PC-9 (cell line): ENCODE data around the gene CDK9. TPM values are rescaled to one million over a fixed set of nuclear protein-coding genes. Genes with fewer than 3 reads are reported as not detected.

ENCODE experiments used
- BruUV-seq: library from RNA; stranded (reverse); fragments of 400-500 nt; replicated peaks from 2 replicates; lab custom pipeline; 2021; lab: Mats Ljungman, UMichigan
- CTCF ChIA-PET: fragments of 300-600 bp; sonication (Branson Sonifier 250); formaldehyde crosslinking; loops from one replicate; lab custom pipeline; 2022; ENCODE audit warnings: antibody characterized with exemption; lab: Charles Lee
- POLR2A ChIA-PET: fragments of 300-600 bp; sonication (Branson Sonifier 250); formaldehyde crosslinking; loops from one replicate; lab custom pipeline; 2022; ENCODE audit warnings: antibody characterized with exemption; ENCODE audit not compliant: unreplicated experiment; lab: Charles Lee
- DNase-seq, 2 experiments: peaks; one replicate each; pipeline versions ENCODE4 v3.0.0 to v3.0.0-alpha.2; 2015 to 2022; ENCODE audit warnings: mixed read lengths in 1 of 2
- H2AFZ ChIP-seq: fragments of 200-600 bp; sonication (generic); 2 replicates; pipeline ENCODE4 v1.8.1; 2017; ENCODE audit warnings: antibody characterized with exemption
- H3F3A ChIP-seq: fragments of 200-600 bp; sonication (generic); 2 replicates; pipeline ENCODE4 v1.8.1; 2017; ENCODE audit warnings: antibody characterized with exemption, mild to moderate bottlenecking, low read depth; ENCODE audit not compliant: insufficient read depth
- H3K27ac ChIP-seq: fragments of 200-600 bp; sonication (generic); 2 replicates; pipeline ENCODE4 v1.6.1; 2016; ENCODE audit warnings: mixed run types
- H3K27me3 ChIP-seq: fragments of 200-600 bp; sonication (generic); 2 replicates; pipeline ENCODE4 v1.6.1; 2016; ENCODE audit warnings: low read depth, mixed run types; ENCODE audit not compliant: insufficient read depth
- H3K36me3 ChIP-seq: fragments of 200-600 bp; sonication (generic); 2 replicates; pipeline ENCODE4 v1.6.1; 2016; ENCODE audit warnings: low read depth, mixed run types
- H3K4me1 ChIP-seq: fragments of 200-600 bp; sonication (generic); replicated peaks from 2 replicates; pipeline ENCODE4 v1.6.1; 2016; ENCODE audit warnings: mixed run types; ENCODE audit not compliant: insufficient read depth
- H3K4me2 ChIP-seq: fragments of 200-600 bp; sonication (generic); 2 replicates; pipeline ENCODE4 v1.6.1; 2017; ENCODE audit warnings: mixed run types
- H3K4me3 ChIP-seq: fragments of 200-600 bp; sonication (generic); 2 replicates; pipeline ENCODE4 v1.6.1; 2016; ENCODE audit warnings: mixed run types
- H3K79me2 ChIP-seq: fragments of 200-600 bp; sonication (generic); 2 replicates; pipeline ENCODE4 v1.6.1; 2017; ENCODE audit warnings: low read depth, mixed run types
- H3K9me2 ChIP-seq: fragments of 200-600 bp; sonication (generic); 2 replicates; pipeline ENCODE4 v1.8.1; 2017; ENCODE audit warnings: mild to moderate bottlenecking; ENCODE audit not compliant: insufficient read depth
- H3K9me3 ChIP-seq: fragments of 200-600 bp; sonication (generic); 2 replicates; pipeline ENCODE4 v1.8.1; 2016; ENCODE audit warnings: low read depth; ENCODE audit not compliant: insufficient read depth
- H4K20me1 ChIP-seq: fragments of 200-600 bp; sonication (generic); 2 replicates; pipeline ENCODE4 v1.8.1; 2017; ENCODE audit not compliant: insufficient read depth
- CTCF ChIP-seq: fragments of 200-600 bp; sonication (generic); conservative IDR thresholded peaks from 2 replicates; pipeline ENCODE4 v1.6.1; 2017; ENCODE audit warnings: mixed run types, antibody characterized with exemption, mild to moderate bottlenecking, moderate library complexity
- EZH2 ChIP-seq: fragments of 200-600 bp; sonication (generic); IDR thresholded peaks from 2 replicates; pipeline ENCODE4 v1.8.0; 2017; ENCODE audit warnings: antibody characterized with exemption, low read depth
- intact Hi-C: fragments of 100-400 bp; cut with micrococcal nuclease; formaldehyde crosslinking; loops from one replicate; pipeline ENCODE4 v1.10.0; 2022; ENCODE audit not compliant: unreplicated experiment
- total RNA-seq: library from RNA; stranded (reverse); gene quantifications from 2 replicates; pipeline ENCODE4 v1.2.3, GENCODE V29; 2021

CDK9 gene
- total RNA-seq, 1 experiment from 2014 or later: 93.8 TPM

GRCh38 chr9:127817881-127818434 lies 32.1 kb downstream of the CDK9 start:
- Histone ChIP-seq H3K36me3 (0 out of 2 replicates have a peak, but pooled peaks cover under 1% of the 10 kb centered on the region), H3K27ac (no peak overlapping the region), H3K79me2 (no peaks in the 10 kb centered on the region), H4K20me1 (0 out of 2 replicates have a peak, but pooled peaks cover 1% of the 10 kb centered on the region), H3K4me1 (no peaks in the 10 kb centered on the region), H3K27me3 (no peaks in the 10 kb centered on the region), H3K9me2 (no peaks in the 10 kb centered on the region), H3F3A (peaks cover 20% of the 10 kb centered on the region; the same call in 1 of the 2 replicates), H3K9me3 (no peaks in the 10 kb centered on the region), H3K4me2 (no peak overlapping the region), H3K4me3 (no peak overlapping the region), H2AFZ (no peak overlapping the region)
- ChIA-PET POLR2A (interaction anchor here (0.7 to 0.9 kb wide), 2 partner anchors 17 to 257 kb away, joined by 4 to 5 read pairs; no protein-coding TSS in a partner anchor), CTCF (no interaction called here)
- BruUV-seq: no TSS peak
- no peak for TF ChIP-seq EZH2
- TF ChIP-seq CTCF: no peak
- no peak for DNase-seq
- intact Hi-C loops: no loop called here

- ChIA-PET CTCF (no interaction called here), POLR2A (no interaction called here)
- Histone ChIP-seq H3F3A (peaks cover 26% of the 10 kb centered on the region; the same call in 1 of the 2 replicates), H2AFZ (no peak overlapping the region), H4K20me1 (no peaks in the 10 kb centered on the region), H3K27ac (no peak overlapping the region), H3K27me3 (no peaks in the 10 kb centered on the region), H3K79me2 (no peaks in the 10 kb centered on the region), H3K4me3 (no peak overlapping the region), H3K4me1 (no peaks in the 10 kb centered on the region), H3K36me3 (no peaks in the 10 kb centered on the region), H3K9me3 (no peaks in the 10 kb centered on the region), H3K9me2 (no peaks in the 10 kb centered on the region), H3K4me2 (no peak overlapping the region)
- BruUV-seq: no TSS peak
- TF ChIP-seq EZH2 (no peak), CTCF (no peak)
- no peak for DNase-seq
- intact Hi-C loops: no loop called here
These were observed 32.7 kb downstream of the CDK9 start for GRCh38 chr9:127818574-127818973.

- Histone ChIP-seq H3K36me3 (no peaks in the 10 kb centered on the region), H3K9me3 (no peaks in the 10 kb centered on the region), H3K4me2 (no peak overlapping the region), H2AFZ (no peak overlapping the region), H3K27me3 (no peaks in the 10 kb centered on the region), H3K4me3 (no peak overlapping the region), H3K27ac (no peak overlapping the region), H3K4me1 (no peaks in the 10 kb centered on the region), H3F3A (peaks cover 29% of the 10 kb centered on the region; the same call in 1 of the 2 replicates), H3K79me2 (no peaks in the 10 kb centered on the region), H4K20me1 (no peaks in the 10 kb centered on the region), H3K9me2 (no peaks in the 10 kb centered on the region)
- intact Hi-C loops: no loop called here
- ChIA-PET CTCF (no interaction called here), POLR2A (no interaction called here)
- TF ChIP-seq EZH2 (no peak), CTCF (no peak)
- no TSS peak for BruUV-seq
- DNase-seq: no peak
These were observed 36.3 kb downstream of the CDK9 start for GRCh38 chr9:127822108-127822507.
